GM19324 (cell line): ENCODE data around the gene ZBTB4.
A peak's percentile ranks its signal among the peaks of the same experiment; 100 is the strongest.

Experiments
- ATAC-seq: cut with Tn5 transposase; IDR thresholded peaks from one replicate; pipeline ENCODE4 v1.9.1; 2021; ENCODE audit warnings: mild to moderate bottlenecking, moderate library complexity; ENCODE audit not compliant: unreplicated experiment, low FRiP score

The ZBTB4 gene

GRCh38 chr17:7443499-7444485 is 35.6 kb downstream of the ZBTB4 start:
- no peak for ATAC-seq

- ATAC-seq = no peak
Measured at GRCh38 chr17:7442142-7442541, 37.3 kb downstream of the ZBTB4 start.

- no peak for ATAC-seq
Measured at GRCh38 chr17:7441266-7441665, 38.2 kb downstream of the ZBTB4 start.

GRCh38 chr17:7440834-7441195 is 38.6 kb downstream of the ZBTB4 start:
- ATAC-seq = no peak

- no peak for ATAC-seq
Measured at GRCh38 chr17:7440113-7440833, 39.2 kb downstream of the ZBTB4 start.

- no peak for ATAC-seq
Measured at GRCh38 chr17:7439462-7440112, 39.8 kb downstream of the ZBTB4 start, which contains the start of gene FGF11. FGF11 (plus strand) TSS chr17:7439512; CDS start chr17:7439621, 109 bp downstream.

- ATAC-seq = no peak
Measured at GRCh38 chr17:7438656-7439460, 40.6 kb downstream of the ZBTB4 start.

- no peak for ATAC-seq
Measured at GRCh38 chr17:7437950-7438614, 41.3 kb downstream of the ZBTB4 start.

- ATAC-seq = no peak
Measured at GRCh38 chr17:7437369-7437863, 42.0 kb downstream of the ZBTB4 start.

GRCh38 chr17:7436556-7437368 is 42.7 kb downstream of the ZBTB4 start:
- ATAC-seq = no peak

- ATAC-seq = peak; percentile 16
Measured at GRCh38 chr17:7435676-7436555, 43.5 kb downstream of the ZBTB4 start.

- ATAC-seq = no peak
Measured at GRCh38 chr17:7432296-7432695, 47.1 kb downstream of the ZBTB4 start.

- ATAC-seq = no peak
Measured at GRCh38 chr17:7431231-7431630, 48.2 kb downstream of the ZBTB4 start.

GRCh38 chr17:7429722-7430121 is 49.7 kb downstream of the ZBTB4 start:
- ATAC-seq = no peak

GRCh38 chr17:7428557-7428956 is 50.9 kb downstream of the ZBTB4 start, which contains the start of gene SPEM3:
SPEM3 (plus strand) TSS chr17:7428857; CDS start chr17:7428903, 46 bp downstream.
- ATAC-seq = no peak

- ATAC-seq = no peak
Measured at GRCh38 chr17:7427549-7427948, 51.9 kb downstream of the ZBTB4 start.

GRCh38 chr17:7426896-7427489 is 52.4 kb downstream of the ZBTB4 start:
- ATAC-seq = no peak
